ENCODE data around the gene KLK8.

KLK8 gene

DNA sequence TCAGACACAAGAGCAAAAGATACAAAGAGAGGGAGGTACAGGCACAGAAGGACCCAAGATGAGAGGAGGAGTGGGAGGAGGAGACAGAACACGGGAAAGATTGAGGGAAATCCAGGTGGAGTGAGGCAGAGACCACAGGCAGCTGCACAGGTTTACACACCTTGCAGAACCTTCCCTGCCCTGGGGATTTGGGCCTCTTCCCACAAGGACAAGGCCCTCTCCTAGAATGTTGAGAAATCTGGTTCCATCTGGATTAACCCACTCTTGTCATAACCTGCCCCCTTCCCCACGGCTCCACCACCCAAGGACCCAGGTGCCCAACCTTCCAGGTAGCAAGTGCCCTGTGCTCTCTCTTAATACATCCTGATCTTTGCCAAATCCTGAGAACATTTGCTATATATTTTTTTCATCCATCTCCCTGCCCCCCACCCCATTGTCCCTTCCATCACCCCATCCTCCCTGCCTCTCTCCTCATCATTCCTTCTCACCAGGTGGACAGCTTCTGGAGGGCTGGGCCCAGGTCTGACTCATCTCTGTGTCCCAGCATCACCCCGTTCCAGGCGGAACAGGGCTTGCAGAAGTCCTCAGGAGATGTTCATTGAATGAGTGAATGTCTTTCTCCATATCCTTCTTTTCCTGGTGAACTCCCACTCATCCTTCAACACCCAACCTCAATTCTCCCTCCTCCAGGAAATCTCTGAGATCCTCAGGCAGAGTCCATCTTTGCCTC, 8.8 kb upstream of the KLK8 start:
- peaks cover 5% of the 10 kb centered on the region for H3K4me1 Mint-ChIP-seq (ENCODE audit: low read depth)
- H3K9me3 Mint-ChIP-seq, result no peaks in the 10 kb centered on the region
- H3K4me3 Mint-ChIP-seq, result no peak overlapping the region
- H3K36me3 Mint-ChIP-seq (ENCODE audit: low read depth), result no peaks in the 10 kb centered on the region
- peaks cover 45% of the 10 kb centered on the region for H3K27me3 Mint-ChIP-seq
- intact Hi-C loops (cut with micrococcal nuclease), result no loop called here
- no peak overlapping the region for H3K27ac Mint-ChIP-seq

GRCh38 chr19:51009061-51009891, 7.9 kb upstream of the KLK8 start:
- H3K4me1 Mint-ChIP-seq (ENCODE audit: low read depth), result peaks cover 5% of the 10 kb centered on the region
- no peaks in the 10 kb centered on the region for H3K36me3 Mint-ChIP-seq (ENCODE audit: low read depth)
- H3K9me3 Mint-ChIP-seq, result no peaks in the 10 kb centered on the region
- H3K4me3 Mint-ChIP-seq, result no peak overlapping the region
- no peak overlapping the region for H3K27ac Mint-ChIP-seq
- intact Hi-C loops (cut with micrococcal nuclease), result no loop called here
- peaks cover 35% of the 10 kb centered on the region for H3K27me3 Mint-ChIP-seq

DNA sequence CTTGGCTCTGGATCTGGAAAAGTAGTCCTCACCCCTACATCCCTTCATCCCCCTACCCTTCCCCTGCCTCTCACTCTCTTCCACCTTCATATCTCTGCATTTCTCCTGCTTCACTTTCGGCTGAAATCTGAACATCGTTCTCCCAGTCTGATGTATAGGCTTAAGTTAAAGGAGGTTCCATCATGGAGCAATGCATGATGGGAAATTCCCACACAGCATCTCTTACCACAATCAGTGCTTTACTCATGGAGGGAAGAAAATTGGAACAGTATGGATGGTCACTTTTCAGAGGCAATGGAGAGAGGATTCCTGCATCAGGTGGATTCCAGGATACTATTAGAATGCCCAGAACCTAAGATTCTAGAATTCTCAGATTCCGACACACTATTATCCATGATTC, 6.1 kb upstream of the KLK8 start:
- Mint-ChIP-seq H3K27ac (no peak overlapping the region), H3K4me1 (ENCODE audit: low read depth) (no peaks in the 10 kb centered on the region), H3K4me3 (no peak overlapping the region), H3K36me3 (ENCODE audit: low read depth) (no peaks in the 10 kb centered on the region), H3K27me3 (peaks cover 37% of the 10 kb centered on the region), H3K9me3 (no peaks in the 10 kb centered on the region)
- intact Hi-C loops (cut with micrococcal nuclease), result no loop called here

GRCh38 chr19:51006406-51006805, 5.0 kb upstream of the KLK8 start:
- peaks cover 46% of the 10 kb centered on the region for H3K27me3 Mint-ChIP-seq
- intact Hi-C loops (cut with micrococcal nuclease), result no loop called here

GRCh38 chr19:51005248-51005647, 3.8 kb upstream of the KLK8 start:
- H3K36me3 Mint-ChIP-seq (ENCODE audit: low read depth), result no peaks in the 10 kb centered on the region
- intact Hi-C loops (cut with micrococcal nuclease), result no loop called here
- H3K4me3 Mint-ChIP-seq, result no peak overlapping the region
- peaks cover 51% of the 10 kb centered on the region for H3K27me3 Mint-ChIP-seq
- H3K9me3 Mint-ChIP-seq, result no peaks in the 10 kb centered on the region
- no peaks in the 10 kb centered on the region for H3K4me1 Mint-ChIP-seq (ENCODE audit: low read depth)
- H3K27ac Mint-ChIP-seq, result no peak overlapping the region

More at GRCh38 chr19:51006406-51006805, 5.0 kb upstream of the KLK8 start:
- Mint-ChIP-seq H3K9me3 (no peaks in the 10 kb centered on the region), H3K4me3 (no peak overlapping the region), H3K27ac (no peak overlapping the region), H3K4me1 (ENCODE audit: low read depth) (no peaks in the 10 kb centered on the region), H3K36me3 (ENCODE audit: low read depth) (no peaks in the 10 kb centered on the region)

DNA sequence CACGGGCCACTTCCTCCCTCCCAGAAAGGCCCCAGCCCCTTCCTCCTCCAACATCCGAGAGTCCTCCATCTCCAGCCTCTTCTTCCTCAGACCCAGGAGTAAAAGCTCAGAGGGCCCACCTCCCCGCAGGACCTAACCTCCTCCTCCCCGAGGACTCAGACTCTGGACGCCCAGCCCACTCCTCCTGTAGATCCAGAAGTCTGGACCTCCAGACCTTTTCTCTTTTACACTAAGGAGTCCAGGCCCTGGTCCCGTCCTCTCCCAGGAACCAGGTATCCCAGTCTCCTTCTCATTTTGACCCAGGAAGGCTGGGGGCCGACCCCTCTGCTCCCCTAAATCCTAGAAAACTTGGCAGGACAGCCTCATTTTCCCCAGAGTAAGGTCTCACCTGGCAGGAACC, 1.9 kb upstream of the KLK8 start:
- Mint-ChIP-seq H3K27me3 (peaks cover 46% of the 10 kb centered on the region), H3K4me3 (no peak overlapping the region), H3K27ac (no peak overlapping the region), H3K9me3 (no peaks in the 10 kb centered on the region), H3K36me3 (ENCODE audit: low read depth) (no peaks in the 10 kb centered on the region), H3K4me1 (ENCODE audit: low read depth) (no peaks in the 10 kb centered on the region)
- intact Hi-C loops (cut with micrococcal nuclease), result no loop called here

- H3K9me3 Mint-ChIP-seq, result no peaks in the 10 kb centered on the region
- H3K4me1 Mint-ChIP-seq (ENCODE audit: low read depth), result no peaks in the 10 kb centered on the region
- no peak overlapping the region for H3K27ac Mint-ChIP-seq
- intact Hi-C loops (cut with micrococcal nuclease), result no loop called here
- no peaks in the 10 kb centered on the region for H3K36me3 Mint-ChIP-seq (ENCODE audit: low read depth)
- H3K27me3 Mint-ChIP-seq, result peaks cover 46% of the 10 kb centered on the region
- no peak overlapping the region for H3K4me3 Mint-ChIP-seq
Measured at GRCh38 chr19:51002542-51003311, 1.3 kb upstream of the KLK8 start.

DNA sequence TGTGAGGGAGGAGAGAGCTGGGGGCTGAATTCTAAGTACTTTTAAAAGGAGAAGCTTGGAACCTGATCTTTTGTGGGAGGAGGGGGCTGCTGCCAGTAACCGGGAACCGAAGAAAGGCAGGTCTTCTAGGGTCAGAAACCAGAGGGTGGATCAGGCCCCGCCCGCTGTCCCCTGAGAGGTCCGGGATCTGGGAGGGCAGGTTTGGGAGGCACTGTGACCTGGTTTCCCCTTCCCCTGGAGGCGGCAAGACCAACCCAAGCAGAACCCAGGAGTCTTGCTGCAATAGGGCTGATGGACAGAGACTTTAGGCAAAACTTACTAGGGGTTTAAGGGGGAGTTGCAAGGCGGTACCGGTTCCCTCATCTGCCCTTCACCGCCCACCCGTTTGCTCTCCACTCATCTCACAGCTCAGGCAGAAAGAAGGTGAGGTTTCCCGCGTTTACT, 707 bp upstream of the KLK8 start:
- H3K27ac Mint-ChIP-seq, result no peak overlapping the region
- no peaks in the 10 kb centered on the region for H3K9me3 Mint-ChIP-seq
- intact Hi-C loops (cut with micrococcal nuclease), result no loop called here
- no peak overlapping the region for H3K4me3 Mint-ChIP-seq
- H3K27me3 Mint-ChIP-seq, result peaks cover 44% of the 10 kb centered on the region
- H3K4me1 Mint-ChIP-seq (ENCODE audit: low read depth), result no peaks in the 10 kb centered on the region
- H3K36me3 Mint-ChIP-seq (ENCODE audit: low read depth), result no peaks in the 10 kb centered on the region

GRCh38 chr19:51000981-51001380, 423 bp downstream of the KLK8 start:
- Mint-ChIP-seq H3K4me3 (no peak overlapping the region), H3K27ac (no peak overlapping the region), H3K4me1 (ENCODE audit: low read depth) (no peaks in the 10 kb centered on the region), H3K9me3 (no peaks in the 10 kb centered on the region), H3K27me3 (peaks cover 42% of the 10 kb centered on the region), H3K36me3 (ENCODE audit: low read depth) (no peaks in the 10 kb centered on the region)
- intact Hi-C loops (cut with micrococcal nuclease), result no loop called here

DNA sequence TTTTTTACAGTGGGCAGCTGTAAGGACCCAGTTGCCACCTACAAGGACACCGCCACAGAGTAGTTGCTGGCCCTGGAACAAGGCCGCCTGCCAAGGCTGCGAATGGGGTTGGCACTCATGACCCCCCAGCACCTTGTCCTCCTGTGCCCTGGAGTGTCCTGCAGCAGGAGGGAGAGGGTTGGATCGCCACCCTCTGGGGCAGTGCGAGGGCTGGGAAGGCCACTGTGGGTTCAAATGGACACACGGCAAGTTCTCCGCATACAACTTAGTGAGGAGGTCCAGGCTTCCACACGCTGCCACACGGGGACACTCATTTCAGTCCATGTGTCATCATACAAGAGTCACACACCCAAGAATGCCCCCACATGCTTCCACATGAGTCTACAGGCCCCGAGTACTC, 978 bp downstream of the KLK8 start:
- Mint-ChIP-seq H3K4me3 (no peak overlapping the region), H3K36me3 (ENCODE audit: low read depth) (no peaks in the 10 kb centered on the region), H3K27ac (no peak overlapping the region), H3K4me1 (ENCODE audit: low read depth) (no peaks in the 10 kb centered on the region), H3K27me3 (peaks cover 42% of the 10 kb centered on the region), H3K9me3 (no peaks in the 10 kb centered on the region)
- intact Hi-C loops (cut with micrococcal nuclease), result no loop called here

GRCh38 chr19:50998686-50999085, 2.7 kb downstream of the KLK8 start:
- H3K9me3 Mint-ChIP-seq, result no peaks in the 10 kb centered on the region
- H3K36me3 Mint-ChIP-seq (ENCODE audit: low read depth), result no peaks in the 10 kb centered on the region
- peaks cover 41% of the 10 kb centered on the region for H3K27me3 Mint-ChIP-seq
- H3K27ac Mint-ChIP-seq, result no peak overlapping the region
- intact Hi-C loops (cut with micrococcal nuclease), result no loop called here
- no peak overlapping the region for H3K4me3 Mint-ChIP-seq
- no peaks in the 10 kb centered on the region for H3K4me1 Mint-ChIP-seq (ENCODE audit: low read depth)

DNA sequence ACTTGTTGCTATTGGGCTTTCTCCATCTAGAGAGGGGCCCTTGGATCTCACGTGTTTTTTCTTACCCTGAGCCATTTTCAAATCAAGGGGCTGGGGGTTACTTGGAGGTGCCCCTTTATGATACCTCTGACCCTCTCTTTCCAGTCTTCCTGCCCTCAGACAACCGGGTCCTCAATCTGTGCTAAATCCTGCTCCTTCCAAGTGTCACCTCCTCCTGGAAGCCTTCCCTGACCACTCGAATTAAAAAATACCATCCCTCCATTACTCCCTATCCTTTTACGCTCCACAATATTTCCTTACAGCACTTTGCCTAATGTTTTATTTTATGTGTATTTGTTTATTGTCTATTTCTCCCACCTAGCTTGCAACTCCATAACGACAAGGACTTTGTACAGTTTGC, 3.3 kb downstream of the KLK8 start:
- H3K27me3 Mint-ChIP-seq, result peaks cover 36% of the 10 kb centered on the region

GRCh38 chr19:50994129-50994528, 7.3 kb downstream of the KLK8 start:
- no peaks in the 10 kb centered on the region for H3K4me1 Mint-ChIP-seq (ENCODE audit: low read depth)
- no peak overlapping the region for H3K27ac Mint-ChIP-seq
- peaks cover 13% of the 10 kb centered on the region for H3K27me3 Mint-ChIP-seq
- intact Hi-C loops (cut with micrococcal nuclease), result no loop called here
- no peaks in the 10 kb centered on the region for H3K9me3 Mint-ChIP-seq
- H3K4me3 Mint-ChIP-seq, result no peak overlapping the region
- H3K36me3 Mint-ChIP-seq (ENCODE audit: low read depth), result no peaks in the 10 kb centered on the region

More for the DNA sequence above, 3.3 kb downstream of the KLK8 start:
- H3K4me1 Mint-ChIP-seq (ENCODE audit: low read depth), result no peaks in the 10 kb centered on the region
- no peak overlapping the region for H3K27ac Mint-ChIP-seq
- no peaks in the 10 kb centered on the region for H3K36me3 Mint-ChIP-seq (ENCODE audit: low read depth)
- intact Hi-C loops (cut with micrococcal nuclease), result no loop called here
- H3K9me3 Mint-ChIP-seq, result no peaks in the 10 kb centered on the region
- no peak overlapping the region for H3K4me3 Mint-ChIP-seq

DNA sequence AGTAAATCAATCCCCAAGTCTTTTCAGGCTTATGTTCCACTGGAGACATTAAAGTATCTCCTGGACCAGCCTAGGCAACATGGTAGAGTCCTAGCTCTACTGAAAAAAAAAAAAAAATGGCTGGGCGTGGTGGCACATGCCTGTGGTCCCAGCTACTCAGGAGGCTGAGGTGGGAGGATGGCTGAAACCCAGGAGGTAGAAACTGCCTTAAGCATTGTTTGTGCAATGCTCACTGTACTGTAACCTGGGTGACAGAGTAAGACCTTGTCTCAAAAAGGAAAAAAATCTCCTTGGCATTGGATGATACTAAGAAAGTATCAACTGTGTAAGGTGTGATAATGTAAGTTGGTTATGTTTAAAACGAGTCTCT, 8.8 kb downstream of the KLK8 start:
- no peaks in the 10 kb centered on the region for H3K36me3 Mint-ChIP-seq (ENCODE audit: low read depth)
- no peak overlapping the region for H3K27ac Mint-ChIP-seq
- intact Hi-C loops (cut with micrococcal nuclease), result no loop called here
- H3K9me3 Mint-ChIP-seq, result no peaks in the 10 kb centered on the region
- H3K4me3 Mint-ChIP-seq, result no peak overlapping the region
- peaks cover 14% of the 10 kb centered on the region for H3K27me3 Mint-ChIP-seq
- no peaks in the 10 kb centered on the region for H3K4me1 Mint-ChIP-seq (ENCODE audit: low read depth)
